Measurements from ENCODE around the gene WNK4.

WNK4 gene

GRCh38 chr17:42744806-42745617 is 35.4 kb upstream of the WNK4 start, which contains the start of gene EZH1:
TSS of gene EZH1 (minus strand) at chr17:42745040. CDS start at chr17:42728941, 16,099 bp downstream.
- Histone ChIP-seq H3K36me3 (ENCODE audit: control insufficient read depth, insufficient read depth, low read length) (no peaks in the 10 kb centered on the region), H3K4me1 (peaks cover 8% of the 10 kb centered on the region)
- no peak for TF ChIP-seq CTCF (IDR thresholded peaks at IDR 0.05)

GRCh38 chr17:42748202-42748907 is 32.1 kb upstream of the WNK4 start:
- Histone ChIP-seq H2AFZ (no peak overlapping the region), H3K79me2 (peaks cover 7% of the 10 kb centered on the region), H3K27ac (no peak overlapping the region), H3K27me3 (ENCODE audit: control insufficient read depth, insufficient read depth, low read length) (no peaks in the 10 kb centered on the region), H3K4me3 (ENCODE audit: low read depth, low read length) (no peak overlapping the region), H3K4me2 (ENCODE audit: low read length) (no peak overlapping the region), H3K36me3 (ENCODE audit: control insufficient read depth, insufficient read depth, low read length) (no peaks in the 10 kb centered on the region), H3K9me3 (ENCODE audit: control insufficient read depth, low read length) (no peaks in the 10 kb centered on the region), H3K9ac (no peak overlapping the region), H3K4me1 (peaks cover 5% of the 10 kb centered on the region)
- TF ChIP-seq CTCF (IDR thresholded peaks at IDR 0.05): no peak

More at GRCh38 chr17:42744806-42745617, 35.4 kb upstream of the WNK4 start, which contains the start of gene EZH1:
- Histone ChIP-seq H3K27ac (peak within 1 kb of the TSS; percentile 86), H3K27me3 (ENCODE audit: control insufficient read depth, insufficient read depth, low read length) (no peaks in the 10 kb centered on the region), H3K79me2 (peaks cover 27% of the 10 kb centered on the region), H3K9me3 (ENCODE audit: control insufficient read depth, low read length) (no peaks in the 10 kb centered on the region), H3K4me2 (ENCODE audit: low read length) (peak within 1 kb of the TSS; percentile 86), H3K9ac (peak within 1 kb of the TSS; percentile 57), H2AFZ (peak within 1 kb of the TSS; percentile 90), H3K4me3 (ENCODE audit: low read depth, low read length) (peak within 1 kb of the TSS; percentile 90)

GRCh38 chr17:42748908-42749798 is 31.3 kb upstream of the WNK4 start:
- no peak overlapping the region for H3K4me3 ChIP-seq (ENCODE audit: low read depth, low read length)
- no peak overlapping the region for H3K27ac ChIP-seq
- H3K4me2 ChIP-seq (ENCODE audit: low read length): no peak overlapping the region
- H3K79me2 ChIP-seq: peaks cover 2% of the 10 kb centered on the region
- no peaks in the 10 kb centered on the region for H3K4me1 ChIP-seq
- no peaks in the 10 kb centered on the region for H3K36me3 ChIP-seq (ENCODE audit: control insufficient read depth, insufficient read depth, low read length)
- H2AFZ ChIP-seq: no peak overlapping the region
- H3K27me3 ChIP-seq (ENCODE audit: control insufficient read depth, insufficient read depth, low read length): no peaks in the 10 kb centered on the region
- no peak for TF ChIP-seq CTCF (IDR thresholded peaks at IDR 0.05)
- no peaks in the 10 kb centered on the region for H3K9me3 ChIP-seq (ENCODE audit: control insufficient read depth, low read length)
- H3K9ac ChIP-seq: no peak overlapping the region

- Histone ChIP-seq H3K4me3 (ENCODE audit: low read depth, low read length) (no peak overlapping the region), H3K4me1 (no peaks in the 10 kb centered on the region), H3K9ac (no peak overlapping the region), H3K9me3 (ENCODE audit: control insufficient read depth, low read length) (no peaks in the 10 kb centered on the region), H3K36me3 (ENCODE audit: control insufficient read depth, insufficient read depth, low read length) (no peaks in the 10 kb centered on the region), H3K79me2 (no peaks in the 10 kb centered on the region), H3K27ac (peak overlapping the region; percentile 5), H2AFZ (no peak overlapping the region), H3K4me2 (ENCODE audit: low read length) (no peak overlapping the region), H3K27me3 (ENCODE audit: control insufficient read depth, insufficient read depth, low read length) (no peaks in the 10 kb centered on the region)
- no peak for TF ChIP-seq CTCF (IDR thresholded peaks at IDR 0.05)
These were observed 29.6 kb upstream of the WNK4 start for GRCh38 chr17:42750739-42751344.

Data from parathyroid adenoma (tissue), 2 donors.